ENCODE measurements around the gene ACTR3. TPM values are rescaled to one million over a fixed set of nuclear protein-coding genes. Genes with fewer than 3 reads are reported as not detected.

Gene ACTR3
- total RNA-seq, 4 donors from 2014 or later, result 103 to 187 (median 122) TPM

DNA sequence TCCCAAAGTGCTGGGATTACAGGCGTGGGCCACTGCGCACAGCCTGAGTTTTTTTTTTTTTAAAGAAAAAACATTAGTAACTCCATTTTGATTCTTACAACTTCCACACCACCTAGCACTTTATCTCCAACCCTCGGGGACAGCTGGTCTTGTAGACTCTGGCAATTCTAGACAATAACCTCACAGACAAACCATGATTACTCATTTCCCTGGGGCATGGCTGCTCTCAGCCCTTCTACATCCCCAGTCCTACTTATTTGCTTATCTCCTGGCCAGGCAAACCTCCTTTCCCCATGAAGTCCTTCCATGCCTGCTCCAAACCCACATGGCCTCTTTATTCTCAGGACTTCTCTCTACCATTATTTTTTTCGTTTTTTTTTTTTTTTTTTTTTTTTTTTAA is 91.1 kb downstream of the ACTR3 start:
- TF ChIP-seq, protein P1, sequence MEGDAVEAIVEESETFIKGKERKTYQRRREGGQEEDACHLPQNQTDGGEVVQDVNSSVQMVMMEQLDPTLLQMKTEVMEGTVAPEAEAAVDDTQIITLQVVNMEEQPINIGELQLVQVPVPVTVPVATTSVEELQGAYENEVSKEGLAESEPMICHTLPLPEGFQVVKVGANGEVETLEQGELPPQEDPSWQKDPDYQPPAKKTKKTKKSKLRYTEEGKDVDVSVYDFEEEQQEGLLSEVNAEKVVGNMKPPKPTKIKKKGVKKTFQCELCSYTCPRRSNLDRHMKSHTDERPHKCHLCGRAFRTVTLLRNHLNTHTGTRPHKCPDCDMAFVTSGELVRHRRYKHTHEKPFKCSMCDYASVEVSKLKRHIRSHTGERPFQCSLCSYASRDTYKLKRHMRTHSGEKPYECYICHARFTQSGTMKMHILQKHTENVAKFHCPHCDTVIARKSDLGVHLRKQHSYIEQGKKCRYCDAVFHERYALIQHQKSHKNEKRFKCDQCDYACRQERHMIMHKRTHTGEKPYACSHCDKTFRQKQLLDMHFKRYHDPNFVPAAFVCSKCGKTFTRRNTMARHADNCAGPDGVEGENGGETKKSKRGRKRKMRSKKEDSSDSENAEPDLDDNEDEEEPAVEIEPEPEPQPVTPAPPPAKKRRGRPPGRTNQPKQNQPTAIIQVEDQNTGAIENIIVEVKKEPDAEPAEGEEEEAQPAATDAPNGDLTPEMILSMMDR (IDR thresholded peaks at IDR 0.05), result no peak
- ATAC-seq (ENCODE audit: low FRiP score), result no peak
- no peak for DNase-seq (ENCODE audit: low spot score)

DNA sequence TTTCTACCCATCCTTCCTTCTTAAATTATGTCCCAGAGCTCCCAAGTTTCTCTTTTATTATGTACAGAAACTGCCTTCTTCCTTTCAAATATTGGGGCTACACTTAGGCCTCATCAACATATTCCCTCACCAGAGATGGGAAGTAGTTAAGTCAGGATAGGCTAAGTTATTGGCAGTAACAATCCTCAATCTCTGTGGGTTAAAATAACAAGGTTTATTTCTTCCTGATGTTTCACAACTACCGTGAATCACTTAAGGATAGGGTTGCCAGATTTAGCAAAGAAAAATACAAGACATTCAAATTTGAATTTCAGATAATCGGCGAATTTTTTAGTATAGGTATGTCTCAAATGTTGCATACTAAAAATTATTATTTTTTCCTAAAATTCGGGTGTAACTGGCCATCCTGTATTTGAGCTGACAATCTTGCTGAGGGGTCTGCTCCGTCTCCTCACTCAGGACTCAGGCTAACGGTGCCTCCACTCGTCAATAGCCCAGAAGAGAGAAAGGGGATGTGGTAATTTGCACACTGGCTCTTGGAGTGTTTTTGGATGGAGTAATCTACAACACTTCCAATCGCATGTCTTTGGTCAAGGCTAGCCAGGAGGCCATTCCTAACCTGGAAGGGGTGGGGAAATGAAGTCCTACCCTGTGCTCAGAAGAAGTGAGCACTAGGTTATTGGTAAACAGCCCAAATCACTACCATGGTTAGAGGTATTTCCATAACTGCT is 91.7 kb downstream of the ACTR3 start:
- TF ChIP-seq, protein P1 (IDR thresholded peaks at IDR 0.05), result no peak
- DNase-seq (ENCODE audit: low spot score) (no peak), ATAC-seq (ENCODE audit: low FRiP score) (no peak)

- ATAC-seq (ENCODE audit: low FRiP score) (no peak), DNase-seq (ENCODE audit: low spot score) (no peak)
- TF ChIP-seq, protein P1 (IDR thresholded peaks at IDR 0.05), result no peak
Observed at GRCh38 chr2:113985554-113986397, 95.9 kb downstream of the ACTR3 start.

DNA sequence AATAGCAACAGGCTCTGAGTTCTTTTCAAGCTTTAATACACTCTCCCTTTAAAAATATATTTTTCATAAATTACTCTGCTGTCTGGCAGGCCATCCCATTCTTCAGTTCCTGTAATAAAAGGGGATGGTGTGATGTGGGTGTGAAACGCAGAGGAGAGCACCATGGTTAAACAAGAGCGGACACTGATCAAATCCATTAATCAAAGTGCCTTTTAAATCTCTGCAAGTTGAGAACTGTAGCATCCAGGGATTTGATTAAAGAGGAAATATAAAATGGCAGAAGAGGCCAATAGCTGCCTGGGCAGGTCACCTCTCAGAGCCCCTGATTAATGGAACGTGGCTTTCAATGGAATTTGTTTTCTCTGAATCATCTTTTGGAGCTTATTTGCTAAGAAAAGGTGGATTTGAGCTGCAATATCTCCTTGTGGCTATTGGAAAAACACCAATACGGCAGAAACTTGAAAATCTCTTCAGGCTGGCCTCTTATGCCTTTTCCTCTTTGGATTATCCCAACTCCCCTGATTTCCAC is 96.9 kb downstream of the ACTR3 start:
- no peak for DNase-seq (ENCODE audit: low spot score)
- TF ChIP-seq, protein P1 (IDR thresholded peaks at IDR 0.05), result no peak
- no peak for ATAC-seq (ENCODE audit: low FRiP score)

- DNase-seq (ENCODE audit: low spot score) (no peak), ATAC-seq (ENCODE audit: low FRiP score) (no peak)
- TF ChIP-seq, protein P1 (IDR thresholded peaks at IDR 0.05), result no peak
Observed at GRCh38 chr2:113992090-113992489, 102.2 kb downstream of the ACTR3 start.

- DNase-seq (ENCODE audit: low spot score) (no peak), ATAC-seq (ENCODE audit: low FRiP score) (no peak)
- TF ChIP-seq, protein P1 (IDR thresholded peaks at IDR 0.05), result no peak
Observed at GRCh38 chr2:113996671-113997594, 107.0 kb downstream of the ACTR3 start.

Data from omental fat pad (tissue), 4 donors.